ENCODE results near the gene WDR20. TPM values are rescaled to one million over a fixed set of nuclear protein-coding genes. Genes with fewer than 3 reads are reported as not detected.
A peak's percentile ranks its signal among the peaks of the same experiment; 100 is the strongest.

Gene WDR20
- total RNA-seq, 3 donors from 2014 or later (not counting 1 experiment from before 2014, with no cell fraction given) = 55.5 to 66.7 (median 62.2) TPM

DNA sequence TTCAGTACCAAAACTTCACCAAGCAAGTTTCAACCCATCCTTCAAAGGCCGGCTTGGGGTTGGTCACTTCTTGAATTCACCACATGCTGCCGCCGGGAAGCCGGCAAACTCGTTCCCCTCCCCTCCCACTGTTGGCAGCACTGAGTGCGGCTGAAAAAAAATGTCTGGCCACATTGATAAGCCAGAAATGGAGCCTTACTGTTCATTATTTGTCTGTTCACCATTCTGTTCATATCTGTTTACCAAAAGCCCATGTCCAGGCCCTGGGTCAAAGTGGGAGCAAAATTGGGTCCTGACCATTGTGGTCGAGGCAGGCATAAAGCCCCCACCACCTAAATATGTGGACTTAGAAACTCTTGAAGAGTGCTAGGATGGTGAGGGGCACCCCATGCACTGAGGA, 45.6 kb upstream of the WDR20 start:
- Histone ChIP-seq H3K36me3 (ENCODE audit: control insufficient read depth, insufficient read depth, low read length) (no peaks in the 10 kb centered on the region), H3K4me1 (ENCODE audit: control insufficient read depth, insufficient read depth, low read length) (peaks cover 5% of the 10 kb centered on the region), H3K27ac (ENCODE audit: low read length) (no peak overlapping the region), H3K9me3 (ENCODE audit: control insufficient read depth, insufficient read depth, low read length) (no peaks in the 10 kb centered on the region), H3K27me3 (ENCODE audit: control insufficient read depth, insufficient read depth, low read length) (no peaks in the 10 kb centered on the region), H3K4me3 (ENCODE audit: low read length) (no peak overlapping the region)
- no peak overlapping the region for H3K27ac Mint-ChIP-seq
- peaks cover 4 to 6% of the 10 kb centered on the region in 2 donors for H3K27me3 Mint-ChIP-seq (ENCODE audit: low read depth in 2 of 2)
- H3K9me3 Mint-ChIP-seq = no peaks in the 10 kb centered on the region
- ATAC-seq = no peak
- TF ChIP-seq, protein P1, sequence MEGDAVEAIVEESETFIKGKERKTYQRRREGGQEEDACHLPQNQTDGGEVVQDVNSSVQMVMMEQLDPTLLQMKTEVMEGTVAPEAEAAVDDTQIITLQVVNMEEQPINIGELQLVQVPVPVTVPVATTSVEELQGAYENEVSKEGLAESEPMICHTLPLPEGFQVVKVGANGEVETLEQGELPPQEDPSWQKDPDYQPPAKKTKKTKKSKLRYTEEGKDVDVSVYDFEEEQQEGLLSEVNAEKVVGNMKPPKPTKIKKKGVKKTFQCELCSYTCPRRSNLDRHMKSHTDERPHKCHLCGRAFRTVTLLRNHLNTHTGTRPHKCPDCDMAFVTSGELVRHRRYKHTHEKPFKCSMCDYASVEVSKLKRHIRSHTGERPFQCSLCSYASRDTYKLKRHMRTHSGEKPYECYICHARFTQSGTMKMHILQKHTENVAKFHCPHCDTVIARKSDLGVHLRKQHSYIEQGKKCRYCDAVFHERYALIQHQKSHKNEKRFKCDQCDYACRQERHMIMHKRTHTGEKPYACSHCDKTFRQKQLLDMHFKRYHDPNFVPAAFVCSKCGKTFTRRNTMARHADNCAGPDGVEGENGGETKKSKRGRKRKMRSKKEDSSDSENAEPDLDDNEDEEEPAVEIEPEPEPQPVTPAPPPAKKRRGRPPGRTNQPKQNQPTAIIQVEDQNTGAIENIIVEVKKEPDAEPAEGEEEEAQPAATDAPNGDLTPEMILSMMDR (IDR thresholded peaks at IDR 0.05) = no peak
- H3K4me3 Mint-ChIP-seq = no peak overlapping the region
- intact Hi-C loops (cut with micrococcal nuclease) = no loop called here
- DNase-seq = no peak
- H3K36me3 Mint-ChIP-seq = no peaks in the 10 kb centered on the region
- WGBS (ENCODE audit: insufficient coverage) = 69% methylated on average over 7 of the region's 7 CpGs
- H3K4me1 Mint-ChIP-seq = peaks cover 15 to 20% of the 10 kb centered on the region in 2 donors

DNA sequence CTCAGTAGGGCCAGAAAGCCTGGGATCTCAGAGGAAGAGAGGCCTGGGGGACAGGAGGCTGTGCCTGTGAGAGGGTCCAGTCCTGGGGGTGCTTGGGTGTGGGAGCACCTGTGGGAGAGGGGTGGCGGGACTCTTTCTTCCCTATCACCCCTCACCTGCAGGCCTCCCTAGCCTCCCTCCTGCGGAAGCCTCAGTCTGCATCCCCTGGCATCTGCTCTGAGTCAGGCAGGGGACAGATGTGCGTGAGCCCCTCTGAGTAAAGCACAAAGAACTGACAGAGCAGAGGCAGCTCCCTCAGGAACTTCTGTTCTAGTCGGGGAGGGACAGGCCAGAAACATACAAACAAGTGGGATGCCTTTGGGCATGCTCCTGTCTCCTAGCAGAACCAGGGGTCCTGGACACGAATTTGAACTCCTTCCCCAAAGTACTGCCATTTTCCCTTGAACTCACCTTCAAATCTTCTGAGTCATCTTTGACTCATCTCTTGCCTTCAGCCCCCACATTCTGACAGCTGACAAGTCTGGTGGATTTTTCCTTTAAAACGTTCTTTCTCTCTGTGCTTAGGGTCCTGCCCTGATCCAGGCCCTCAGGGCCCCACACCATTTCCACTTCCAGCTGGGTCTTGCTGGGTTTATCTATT, 44.3 kb upstream of the WDR20 start:
- no peaks in the 10 kb centered on the region for H3K9me3 ChIP-seq (ENCODE audit: control insufficient read depth, insufficient read depth, low read length)
- 81% methylated on average over 5 of the region's 6 CpGs for WGBS (ENCODE audit: insufficient coverage)
- H3K27ac ChIP-seq (ENCODE audit: low read length) = no peak overlapping the region
- Mint-ChIP-seq H3K36me3 (no peaks in the 10 kb centered on the region), H3K9me3 (no peaks in the 10 kb centered on the region), H3K4me3 (no peak overlapping the region), H3K27me3 (ENCODE audit: low read depth in 2 of 2) (peaks cover 4 to 6% of the 10 kb centered on the region in 2 donors), H3K27ac (no peak overlapping the region), H3K4me1 (peaks cover 5 to 8% of the 10 kb centered on the region in 2 donors)
- no peaks in the 10 kb centered on the region for H3K27me3 ChIP-seq (ENCODE audit: control insufficient read depth, insufficient read depth, low read length)
- no peak for DNase-seq
- H3K4me3 ChIP-seq (ENCODE audit: low read length) = no peak overlapping the region
- peaks cover 3% of the 10 kb centered on the region for H3K4me1 ChIP-seq (ENCODE audit: control insufficient read depth, insufficient read depth, low read length)
- TF ChIP-seq, protein P1 (IDR thresholded peaks at IDR 0.05) = no peak
- no peak for ATAC-seq
- H3K36me3 ChIP-seq (ENCODE audit: control insufficient read depth, insufficient read depth, low read length) = no peaks in the 10 kb centered on the region
- intact Hi-C loops (cut with micrococcal nuclease) = no loop called here

DNA sequence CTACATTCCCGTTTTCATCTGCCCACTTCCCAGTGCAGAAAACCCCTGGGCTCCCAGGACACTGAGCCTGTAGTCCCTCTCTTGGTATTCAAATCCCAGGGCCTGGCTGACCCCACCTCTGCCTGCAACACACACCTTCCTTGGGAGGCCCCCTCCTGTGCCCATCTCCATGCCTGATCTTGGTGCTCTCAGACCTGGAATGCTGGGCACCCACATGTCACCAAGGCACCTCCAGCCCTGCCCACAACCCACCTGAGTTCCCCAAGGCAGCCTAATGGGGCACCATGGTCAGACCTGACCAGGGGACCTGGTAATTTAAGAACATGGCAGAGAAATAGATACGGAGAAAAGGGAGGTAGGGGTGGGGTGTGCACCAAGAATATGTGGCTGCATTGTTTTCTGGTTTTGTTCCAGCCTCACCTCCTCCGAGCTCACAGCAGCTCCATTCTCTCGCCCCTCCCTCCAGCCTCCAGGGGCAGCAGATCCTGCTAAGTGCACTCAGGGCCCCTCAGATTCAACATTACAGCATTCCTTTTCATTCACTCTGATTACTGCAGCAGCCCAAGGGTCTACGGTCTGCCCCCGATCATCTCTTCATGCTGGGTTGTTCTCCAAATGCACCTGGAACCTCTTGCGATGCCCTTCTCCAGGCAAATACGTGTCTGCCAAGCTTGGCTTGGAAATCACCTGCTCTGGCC, 43.7 kb upstream of the WDR20 start:
- Histone ChIP-seq H3K4me3 (ENCODE audit: low read length) (no peak overlapping the region), H3K36me3 (ENCODE audit: control insufficient read depth, insufficient read depth, low read length) (no peaks in the 10 kb centered on the region), H3K9me3 (ENCODE audit: control insufficient read depth, insufficient read depth, low read length) (no peaks in the 10 kb centered on the region), H3K27ac (ENCODE audit: low read length) (no peak overlapping the region), H3K27me3 (ENCODE audit: control insufficient read depth, insufficient read depth, low read length) (no peaks in the 10 kb centered on the region), H3K4me1 (ENCODE audit: control insufficient read depth, insufficient read depth, low read length) (peaks cover 3% of the 10 kb centered on the region)
- intact Hi-C loops (cut with micrococcal nuclease) = loop anchor here (1.0 to 2.0 kb wide), 3 partner anchors 33 to 389 kb away; no protein-coding TSS in a partner anchor
- no peaks in the 10 kb centered on the region for H3K36me3 Mint-ChIP-seq
- peaks cover 5 to 6% of the 10 kb centered on the region in 2 donors for H3K4me1 Mint-ChIP-seq
- H3K27ac Mint-ChIP-seq = no peak overlapping the region
- 83% methylated on average over 8 of the region's 8 CpGs for WGBS (ENCODE audit: insufficient coverage)
- H3K4me3 Mint-ChIP-seq = no peak overlapping the region
- TF ChIP-seq, protein P1 (IDR thresholded peaks at IDR 0.05) = no peak
- H3K27me3 Mint-ChIP-seq (ENCODE audit: low read depth in 2 of 2) = peaks cover 4 to 6% of the 10 kb centered on the region in 2 donors
- ATAC-seq (peak in 2 of 3 donors; percentile 7 to 24), DNase-seq (no peak)
- H3K9me3 Mint-ChIP-seq = no peaks in the 10 kb centered on the region

Data from natural killer cell (primary cell).